ENCODE data around the gene ANKRD13D.

Gene ANKRD13D

GRCh38 chr11:67288452-67289225, 464 bp upstream of the ANKRD13D start:
- Histone ChIP-seq H3K9me3 (ENCODE audit: low read length) (no peaks in the 10 kb centered on the region), H3K27ac (ENCODE audit: low read depth, low read length, poor library complexity, severe bottlenecking) (peak overlapping the region; percentile 96), H2AFZ (ENCODE audit: low read length) (no peak overlapping the region), H3K4me3 (ENCODE audit: low read depth, low read length, poor library complexity, severe bottlenecking) (peak overlapping the region; percentile 85), H3K4me1 (ENCODE audit: insufficient read depth, low read length, severe bottlenecking) (peaks cover 34% of the 10 kb centered on the region), H3K36me3 (ENCODE audit: insufficient read depth, low read length) (peaks cover 67% of the 10 kb centered on the region), H3K9ac (ENCODE audit: low read length) (peak overlapping the region; percentile 98), H3F3A (ENCODE audit: insufficient read depth, low read length) (no peaks in the 10 kb centered on the region), H3K9me2 (ENCODE audit: low read depth, low read length) (no peaks in the 10 kb centered on the region), H3K4me2 (ENCODE audit: low read length) (peak overlapping the region; percentile 75), H4K20me1 (ENCODE audit: insufficient read depth, low read length) (no peaks in the 10 kb centered on the region), H3K79me2 (ENCODE audit: insufficient read depth, low read length) (no peaks in the 10 kb centered on the region), H3K27me3 (ENCODE audit: insufficient read depth, low read length) (no peaks in the 10 kb centered on the region)
- peak; percentile 41 for TF ChIP-seq CTCF (IDR thresholded peaks at IDR 0.05; ENCODE audit: low read length)
- TF ChIP-seq EZH2 (IDR thresholded peaks at IDR 0.05; ENCODE audit: borderline replicate concordance, low read length): no peak

- peak overlapping the region; percentile 20 for H3K27ac ChIP-seq (ENCODE audit: low read depth, low read length, poor library complexity, severe bottlenecking)
These were observed 762 bp downstream of the ANKRD13D start for GRCh38 chr11:67289651-67290479.

GRCh38 chr11:67290801-67291200, 1.7 kb downstream of the ANKRD13D start:
- Histone ChIP-seq H4K20me1 (ENCODE audit: insufficient read depth, low read length) (no peaks in the 10 kb centered on the region), H3K9me3 (ENCODE audit: low read length) (peaks cover 3% of the 10 kb centered on the region; the same call in 1 of the 2 replicates), H3K36me3 (ENCODE audit: insufficient read depth, low read length) (peaks cover 67% of the 10 kb centered on the region), H3K4me3 (ENCODE audit: low read depth, low read length, poor library complexity, severe bottlenecking) (no peak overlapping the region), H3K27ac (ENCODE audit: low read depth, low read length, poor library complexity, severe bottlenecking) (no peak overlapping the region), H3K79me2 (ENCODE audit: insufficient read depth, low read length) (no peaks in the 10 kb centered on the region), H3K4me1 (ENCODE audit: insufficient read depth, low read length, severe bottlenecking) (peaks cover 34% of the 10 kb centered on the region), H3K27me3 (ENCODE audit: insufficient read depth, low read length) (no peaks in the 10 kb centered on the region), H3K9me2 (ENCODE audit: low read depth, low read length) (no peaks in the 10 kb centered on the region), H3K4me2 (ENCODE audit: low read length) (no peak overlapping the region), H2AFZ (ENCODE audit: low read length) (no peak overlapping the region), H3K9ac (ENCODE audit: low read length) (no peak overlapping the region; the same call in 1 of the 2 replicates), H3F3A (ENCODE audit: insufficient read depth, low read length) (no peaks in the 10 kb centered on the region)
- TF ChIP-seq EZH2 (IDR thresholded peaks at IDR 0.05; ENCODE audit: borderline replicate concordance, low read length): no peak
- no peak for TF ChIP-seq CTCF (IDR thresholded peaks at IDR 0.05; ENCODE audit: low read length)

More at GRCh38 chr11:67289651-67290479, 762 bp downstream of the ANKRD13D start:
- H3F3A ChIP-seq (ENCODE audit: insufficient read depth, low read length): no peaks in the 10 kb centered on the region
- no peaks in the 10 kb centered on the region; the same call in 1 of the 2 replicates for H3K9me3 ChIP-seq (ENCODE audit: low read length)
- H3K4me2 ChIP-seq (ENCODE audit: low read length): peak overlapping the region; percentile 84
- TF ChIP-seq EZH2 (IDR thresholded peaks at IDR 0.05; ENCODE audit: borderline replicate concordance, low read length): no peak
- no peak for TF ChIP-seq CTCF (IDR thresholded peaks at IDR 0.05; ENCODE audit: low read length)
- peaks cover 67% of the 10 kb centered on the region for H3K36me3 ChIP-seq (ENCODE audit: insufficient read depth, low read length)
- H3K4me3 ChIP-seq (ENCODE audit: low read depth, low read length, poor library complexity, severe bottlenecking): peak overlapping the region; percentile 71
- H4K20me1 ChIP-seq (ENCODE audit: insufficient read depth, low read length): no peaks in the 10 kb centered on the region
- no peaks in the 10 kb centered on the region for H3K27me3 ChIP-seq (ENCODE audit: insufficient read depth, low read length)
- peak overlapping the region; percentile 76 for H3K9ac ChIP-seq (ENCODE audit: low read length)
- no peaks in the 10 kb centered on the region for H3K9me2 ChIP-seq (ENCODE audit: low read depth, low read length)
- H3K79me2 ChIP-seq (ENCODE audit: insufficient read depth, low read length): no peaks in the 10 kb centered on the region
- no peak overlapping the region for H2AFZ ChIP-seq (ENCODE audit: low read length)
- H3K4me1 ChIP-seq (ENCODE audit: insufficient read depth, low read length, severe bottlenecking): peaks cover 34% of the 10 kb centered on the region
